Measurements from ENCODE around the gene FAM180B. TPM values are rescaled to one million over a fixed set of nuclear protein-coding genes. Genes with fewer than 3 reads are reported as not detected.

Gene FAM180B
- total and polyA plus RNA-seq, 2 of the 13 experiments (the other 11 are each of a cell fraction or from before 2014, with no cell fraction given) = 0.40 to 1.0 TPM

DNA sequence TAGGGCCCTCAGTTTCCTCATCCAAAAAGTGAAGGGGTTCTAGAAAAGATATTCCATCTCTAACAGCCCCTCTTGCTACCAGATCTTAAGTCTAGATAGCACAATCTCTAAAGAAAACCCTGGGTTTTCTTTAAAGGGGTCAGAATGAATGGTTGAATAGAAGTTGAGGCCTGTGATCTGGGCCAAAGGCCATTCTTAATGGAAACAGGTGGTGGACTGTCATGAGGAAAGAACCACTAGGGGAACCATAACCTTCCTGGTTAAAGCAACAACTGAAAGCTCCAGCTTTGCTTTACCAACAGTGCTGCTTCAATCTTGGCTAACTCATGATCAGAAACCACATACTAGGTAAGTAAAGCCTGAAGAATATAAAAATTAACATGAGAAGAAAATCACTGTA lies 35.4 kb upstream of the FAM180B start (continued):
- TF ChIP-seq RAD21 (CRISPR knock-in tag; IDR thresholded peaks at IDR 0.05) = 0 out of 2 replicates have a peak, but pooled peaks have one; percentile 23
- no peak for TF ChIP-seq ZNF672 (CRISPR knock-in tag; IDR thresholded peaks at IDR 0.05)
- TF ChIP-seq, protein P1, sequence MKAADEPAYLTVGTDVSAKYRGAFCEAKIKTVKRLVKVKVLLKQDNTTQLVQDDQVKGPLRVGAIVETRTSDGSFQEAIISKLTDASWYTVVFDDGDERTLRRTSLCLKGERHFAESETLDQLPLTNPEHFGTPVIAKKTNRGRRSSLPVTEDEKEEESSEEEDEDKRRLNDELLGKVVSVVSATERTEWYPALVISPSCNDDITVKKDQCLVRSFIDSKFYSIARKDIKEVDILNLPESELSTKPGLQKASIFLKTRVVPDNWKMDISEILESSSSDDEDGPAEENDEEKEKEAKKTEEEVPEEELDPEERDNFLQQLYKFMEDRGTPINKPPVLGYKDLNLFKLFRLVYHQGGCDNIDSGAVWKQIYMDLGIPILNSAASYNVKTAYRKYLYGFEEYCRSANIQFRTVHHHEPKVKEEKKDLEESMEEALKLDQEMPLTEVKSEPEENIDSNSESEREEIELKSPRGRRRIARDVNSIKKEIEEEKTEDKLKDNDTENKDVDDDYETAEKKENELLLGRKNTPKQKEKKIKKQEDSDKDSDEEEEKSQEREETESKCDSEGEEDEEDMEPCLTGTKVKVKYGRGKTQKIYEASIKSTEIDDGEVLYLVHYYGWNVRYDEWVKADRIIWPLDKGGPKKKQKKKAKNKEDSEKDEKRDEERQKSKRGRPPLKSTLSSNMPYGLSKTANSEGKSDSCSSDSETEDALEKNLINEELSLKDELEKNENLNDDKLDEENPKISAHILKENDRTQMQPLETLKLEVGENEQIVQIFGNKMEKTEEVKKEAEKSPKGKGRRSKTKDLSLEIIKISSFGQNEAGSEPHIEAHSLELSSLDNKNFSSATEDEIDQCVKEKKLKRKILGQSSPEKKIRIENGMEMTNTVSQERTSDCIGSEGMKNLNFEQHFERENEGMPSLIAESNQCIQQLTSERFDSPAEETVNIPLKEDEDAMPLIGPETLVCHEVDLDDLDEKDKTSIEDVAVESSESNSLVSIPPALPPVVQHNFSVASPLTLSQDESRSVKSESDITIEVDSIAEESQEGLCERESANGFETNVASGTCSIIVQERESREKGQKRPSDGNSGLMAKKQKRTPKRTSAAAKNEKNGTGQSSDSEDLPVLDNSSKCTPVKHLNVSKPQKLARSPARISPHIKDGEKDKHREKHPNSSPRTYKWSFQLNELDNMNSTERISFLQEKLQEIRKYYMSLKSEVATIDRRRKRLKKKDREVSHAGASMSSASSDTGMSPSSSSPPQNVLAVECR (CRISPR knock-in tag; IDR thresholded peaks at IDR 0.05; ENCODE audit: borderline replicate concordance) = peak; percentile 35; the same call in 1 of the 2 replicates
- TF ChIP-seq, protein P2, sequence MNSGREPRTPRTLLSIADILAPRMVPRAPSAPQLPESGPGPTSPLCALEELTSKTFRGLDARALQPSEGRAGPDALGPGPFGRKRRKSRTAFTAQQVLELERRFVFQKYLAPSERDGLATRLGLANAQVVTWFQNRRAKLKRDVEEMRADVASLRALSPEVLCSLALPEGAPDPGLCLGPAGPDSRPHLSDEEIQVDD (CRISPR knock-in tag; IDR thresholded peaks at IDR 0.05; ENCODE audit: borderline replicate concordance) = no peak
- TF ChIP-seq ZBTB7B (CRISPR knock-in tag; IDR thresholded peaks at IDR 0.05) = no peak
- TF ChIP-seq, protein P3, sequence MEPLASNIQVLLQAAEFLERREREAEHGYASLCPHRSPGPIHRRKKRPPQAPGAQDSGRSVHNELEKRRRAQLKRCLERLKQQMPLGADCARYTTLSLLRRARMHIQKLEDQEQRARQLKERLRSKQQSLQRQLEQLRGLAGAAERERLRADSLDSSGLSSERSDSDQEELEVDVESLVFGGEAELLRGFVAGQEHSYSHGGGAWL (CRISPR knock-in tag; IDR thresholded peaks at IDR 0.05) = no peak
- TF ChIP-seq, protein P4, sequence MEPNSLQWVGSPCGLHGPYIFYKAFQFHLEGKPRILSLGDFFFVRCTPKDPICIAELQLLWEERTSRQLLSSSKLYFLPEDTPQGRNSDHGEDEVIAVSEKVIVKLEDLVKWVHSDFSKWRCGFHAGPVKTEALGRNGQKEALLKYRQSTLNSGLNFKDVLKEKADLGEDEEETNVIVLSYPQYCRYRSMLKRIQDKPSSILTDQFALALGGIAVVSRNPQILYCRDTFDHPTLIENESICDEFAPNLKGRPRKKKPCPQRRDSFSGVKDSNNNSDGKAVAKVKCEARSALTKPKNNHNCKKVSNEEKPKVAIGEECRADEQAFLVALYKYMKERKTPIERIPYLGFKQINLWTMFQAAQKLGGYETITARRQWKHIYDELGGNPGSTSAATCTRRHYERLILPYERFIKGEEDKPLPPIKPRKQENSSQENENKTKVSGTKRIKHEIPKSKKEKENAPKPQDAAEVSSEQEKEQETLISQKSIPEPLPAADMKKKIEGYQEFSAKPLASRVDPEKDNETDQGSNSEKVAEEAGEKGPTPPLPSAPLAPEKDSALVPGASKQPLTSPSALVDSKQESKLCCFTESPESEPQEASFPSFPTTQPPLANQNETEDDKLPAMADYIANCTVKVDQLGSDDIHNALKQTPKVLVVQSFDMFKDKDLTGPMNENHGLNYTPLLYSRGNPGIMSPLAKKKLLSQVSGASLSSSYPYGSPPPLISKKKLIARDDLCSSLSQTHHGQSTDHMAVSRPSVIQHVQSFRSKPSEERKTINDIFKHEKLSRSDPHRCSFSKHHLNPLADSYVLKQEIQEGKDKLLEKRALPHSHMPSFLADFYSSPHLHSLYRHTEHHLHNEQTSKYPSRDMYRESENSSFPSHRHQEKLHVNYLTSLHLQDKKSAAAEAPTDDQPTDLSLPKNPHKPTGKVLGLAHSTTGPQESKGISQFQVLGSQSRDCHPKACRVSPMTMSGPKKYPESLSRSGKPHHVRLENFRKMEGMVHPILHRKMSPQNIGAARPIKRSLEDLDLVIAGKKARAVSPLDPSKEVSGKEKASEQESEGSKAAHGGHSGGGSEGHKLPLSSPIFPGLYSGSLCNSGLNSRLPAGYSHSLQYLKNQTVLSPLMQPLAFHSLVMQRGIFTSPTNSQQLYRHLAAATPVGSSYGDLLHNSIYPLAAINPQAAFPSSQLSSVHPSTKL (CRISPR knock-in tag; IDR thresholded peaks at IDR 0.05) = no peak
- TF ChIP-seq, protein P5, sequence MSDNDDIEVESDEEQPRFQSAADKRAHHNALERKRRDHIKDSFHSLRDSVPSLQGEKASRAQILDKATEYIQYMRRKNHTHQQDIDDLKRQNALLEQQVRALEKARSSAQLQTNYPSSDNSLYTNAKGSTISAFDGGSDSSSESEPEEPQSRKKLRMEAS (IDR thresholded peaks at IDR 0.05) = 0 out of 2 replicates have a peak, but pooled peaks have one; percentile 27
- no peak for TF ChIP-seq ZNF430 (CRISPR knock-in tag; IDR thresholded peaks at IDR 0.05)
- TF ChIP-seq SYNCRIP (IDR thresholded peaks at IDR 0.05; ENCODE audit: insufficient read depth, low read depth, low read length) = no peak
- TF ChIP-seq, protein P6, sequence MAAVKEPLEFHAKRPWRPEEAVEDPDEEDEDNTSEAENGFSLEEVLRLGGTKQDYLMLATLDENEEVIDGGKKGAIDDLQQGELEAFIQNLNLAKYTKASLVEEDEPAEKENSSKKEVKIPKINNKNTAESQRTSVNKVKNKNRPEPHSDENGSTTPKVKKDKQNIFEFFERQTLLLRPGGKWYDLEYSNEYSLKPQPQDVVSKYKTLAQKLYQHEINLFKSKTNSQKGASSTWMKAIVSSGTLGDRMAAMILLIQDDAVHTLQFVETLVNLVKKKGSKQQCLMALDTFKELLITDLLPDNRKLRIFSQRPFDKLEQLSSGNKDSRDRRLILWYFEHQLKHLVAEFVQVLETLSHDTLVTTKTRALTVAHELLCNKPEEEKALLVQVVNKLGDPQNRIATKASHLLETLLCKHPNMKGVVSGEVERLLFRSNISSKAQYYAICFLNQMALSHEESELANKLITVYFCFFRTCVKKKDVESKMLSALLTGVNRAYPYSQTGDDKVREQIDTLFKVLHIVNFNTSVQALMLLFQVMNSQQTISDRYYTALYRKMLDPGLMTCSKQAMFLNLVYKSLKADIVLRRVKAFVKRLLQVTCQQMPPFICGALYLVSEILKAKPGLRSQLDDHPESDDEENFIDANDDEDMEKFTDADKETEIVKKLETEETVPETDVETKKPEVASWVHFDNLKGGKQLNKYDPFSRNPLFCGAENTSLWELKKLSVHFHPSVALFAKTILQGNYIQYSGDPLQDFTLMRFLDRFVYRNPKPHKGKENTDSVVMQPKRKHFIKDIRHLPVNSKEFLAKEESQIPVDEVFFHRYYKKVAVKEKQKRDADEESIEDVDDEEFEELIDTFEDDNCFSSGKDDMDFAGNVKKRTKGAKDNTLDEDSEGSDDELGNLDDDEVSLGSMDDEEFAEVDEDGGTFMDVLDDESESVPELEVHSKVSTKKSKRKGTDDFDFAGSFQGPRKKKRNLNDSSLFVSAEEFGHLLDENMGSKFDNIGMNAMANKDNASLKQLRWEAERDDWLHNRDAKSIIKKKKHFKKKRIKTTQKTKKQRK (IDR thresholded peaks at IDR 0.05; ENCODE audit: low read length) = no peak
- no peak for TF ChIP-seq ZNF775 (CRISPR knock-in tag; IDR thresholded peaks at IDR 0.05; ENCODE audit: borderline replicate concordance)
- TF ChIP-seq TEAD2 (CRISPR knock-in tag; IDR thresholded peaks at IDR 0.05) = no peak
- TF ChIP-seq EHMT2 (IDR thresholded peaks at IDR 0.05; ENCODE audit: borderline replicate concordance, low read depth, low read length) = peak; percentile 71; the same call in 1 of the 2 replicates
- TF ChIP-seq SALL2 (CRISPR knock-in tag; IDR thresholded peaks at IDR 0.05) = no peak
- TF ChIP-seq, protein P7, sequence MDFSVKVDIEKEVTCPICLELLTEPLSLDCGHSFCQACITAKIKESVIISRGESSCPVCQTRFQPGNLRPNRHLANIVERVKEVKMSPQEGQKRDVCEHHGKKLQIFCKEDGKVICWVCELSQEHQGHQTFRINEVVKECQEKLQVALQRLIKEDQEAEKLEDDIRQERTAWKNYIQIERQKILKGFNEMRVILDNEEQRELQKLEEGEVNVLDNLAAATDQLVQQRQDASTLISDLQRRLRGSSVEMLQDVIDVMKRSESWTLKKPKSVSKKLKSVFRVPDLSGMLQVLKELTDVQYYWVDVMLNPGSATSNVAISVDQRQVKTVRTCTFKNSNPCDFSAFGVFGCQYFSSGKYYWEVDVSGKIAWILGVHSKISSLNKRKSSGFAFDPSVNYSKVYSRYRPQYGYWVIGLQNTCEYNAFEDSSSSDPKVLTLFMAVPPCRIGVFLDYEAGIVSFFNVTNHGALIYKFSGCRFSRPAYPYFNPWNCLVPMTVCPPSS (IDR thresholded peaks at IDR 0.05) = no peak
